Inflammatory macrophage (primary cell): Measurements from ENCODE around the gene TMTC1.

Experiments
- DNase-seq, 2 donors: peaks; one replicate each; pipeline ENCODE4 v3.0.0-alpha.2; 2020 to 2022

Gene TMTC1

GRCh38 chr12:29780084-29780483 is 3.7 kb downstream of the TMTC1 start:
- DNase-seq = no peak

DNA sequence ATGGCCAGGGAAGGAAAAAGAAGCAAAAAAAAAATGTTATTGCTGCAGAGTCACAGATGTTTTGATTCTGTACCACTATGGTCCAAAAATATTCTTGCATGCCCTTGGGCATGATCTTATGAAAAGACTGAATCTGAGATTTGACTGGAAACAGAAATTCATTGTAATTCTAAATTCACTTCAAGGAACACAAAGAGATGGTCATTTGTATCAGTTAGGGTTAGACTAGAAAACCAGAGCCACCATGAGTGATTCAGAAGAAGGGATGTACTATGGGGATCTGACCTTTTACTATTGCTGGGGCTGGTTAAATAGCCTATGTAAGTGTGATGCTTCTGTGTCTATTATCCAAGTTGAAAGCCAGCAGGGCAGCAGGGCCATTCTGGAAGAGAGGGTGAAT is 5.2 kb downstream of the TMTC1 start:
- DNase-seq = no peak

- DNase-seq = no peak
Observed at GRCh38 chr12:29773076-29773475, 10.7 kb downstream of the TMTC1 start.

DNA sequence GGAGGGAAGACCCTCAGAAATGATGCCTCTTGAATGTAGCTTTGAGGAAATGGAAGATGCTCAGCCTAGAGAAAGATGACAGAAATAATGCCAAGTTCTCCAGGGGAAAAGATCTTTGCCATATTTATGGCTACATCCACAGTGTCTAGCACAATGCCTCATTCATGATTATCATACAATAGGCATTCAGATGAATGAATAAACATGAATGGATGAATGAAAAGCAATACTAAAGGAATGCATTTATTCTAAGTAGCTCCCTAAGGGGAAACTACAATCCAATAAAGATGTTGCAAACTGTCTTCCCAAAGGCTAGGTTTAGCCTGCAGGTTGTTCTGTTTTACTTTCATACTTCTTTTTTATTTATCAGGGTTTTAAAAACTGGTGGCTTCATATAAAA is 12.0 kb downstream of the TMTC1 start:
- no peak for DNase-seq

GRCh38 chr12:29771165-29771564 is 12.6 kb downstream of the TMTC1 start:
- DNase-seq = no peak

DNA sequence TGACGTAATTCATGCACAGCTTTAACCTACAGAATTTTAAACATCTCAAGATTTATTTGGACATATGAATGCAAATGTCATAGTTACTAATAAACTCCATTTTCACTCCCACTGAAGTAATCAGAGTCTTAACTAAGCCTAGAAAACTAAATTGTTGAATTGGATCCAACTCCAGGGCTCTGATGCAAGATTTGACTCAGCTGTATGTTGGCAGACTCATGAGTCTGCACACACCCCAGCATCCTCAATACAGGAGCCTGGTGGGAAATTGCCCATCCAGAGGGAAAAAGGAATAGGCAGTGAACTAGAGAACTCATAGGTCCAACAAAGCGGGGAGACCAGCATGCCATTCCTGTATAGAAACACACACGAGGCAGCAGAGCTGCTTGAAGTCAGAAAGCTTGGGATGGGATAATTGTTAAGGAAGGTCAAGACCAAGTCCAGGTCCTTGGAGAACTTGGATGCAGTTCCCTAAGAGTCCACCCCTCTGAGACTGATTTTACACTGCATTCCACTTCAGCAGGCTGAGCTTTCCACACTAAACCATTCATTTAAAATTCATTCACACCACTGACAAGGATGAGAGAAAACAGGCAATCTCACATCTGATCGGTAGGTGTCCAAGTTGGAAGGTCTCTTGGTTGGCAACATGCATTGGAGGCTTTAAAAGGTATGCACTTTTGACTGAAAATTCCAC is 14.4 kb downstream of the TMTC1 start:
- DNase-seq = peak in 1 of 2 donors; percentile 4

DNA sequence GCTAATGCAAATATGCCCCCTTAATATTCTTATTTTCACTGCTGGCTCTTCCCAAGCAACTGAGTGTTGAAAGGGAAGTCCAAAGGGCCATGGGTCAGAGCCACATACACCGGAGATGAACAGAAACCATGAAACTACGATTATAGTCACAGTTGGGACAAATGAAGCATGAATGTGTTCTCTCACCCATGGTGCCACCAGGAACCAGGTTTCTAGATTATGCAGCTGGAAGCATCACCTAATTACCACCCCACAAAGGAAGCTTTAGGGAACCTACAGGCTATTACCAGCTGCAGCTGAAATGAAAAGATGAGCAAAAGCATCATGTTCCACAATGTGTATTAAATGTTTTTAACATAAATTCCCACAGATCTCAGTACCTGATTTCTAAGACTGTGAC is 15.4 kb downstream of the TMTC1 start:
- peak in 1 of 2 donors; percentile 30 for DNase-seq

DNA sequence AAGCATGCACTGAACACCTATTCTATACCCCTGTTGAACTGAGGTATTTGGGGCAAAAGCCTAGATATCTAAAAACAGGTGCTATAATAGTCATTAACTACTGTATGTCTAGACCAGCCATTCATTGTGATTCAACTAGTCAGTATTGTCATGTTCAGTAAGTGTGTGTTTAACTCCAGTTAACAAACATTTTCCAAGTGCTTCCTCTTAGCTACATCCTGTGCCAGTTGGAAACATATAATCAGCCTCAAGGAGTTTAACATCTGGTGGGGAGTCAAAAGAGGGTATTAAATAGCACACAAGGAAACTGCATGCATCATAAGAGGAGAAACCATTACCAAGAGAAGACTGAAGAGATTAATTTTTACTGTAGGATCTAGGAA is 20.4 kb downstream of the TMTC1 start:
- no peak for DNase-seq

GRCh38 chr12:29762637-29763300 is 21.0 kb downstream of the TMTC1 start:
- no peak for DNase-seq

- no peak for DNase-seq
Observed at GRCh38 chr12:29759950-29760349, 23.8 kb downstream of the TMTC1 start.

- DNase-seq = peak in 1 of 2 donors; percentile 19
Observed at GRCh38 chr12:29756741-29757390, 26.9 kb downstream of the TMTC1 start.

GRCh38 chr12:29754235-29755189 is 29.2 kb downstream of the TMTC1 start:
- no peak for DNase-seq

DNA sequence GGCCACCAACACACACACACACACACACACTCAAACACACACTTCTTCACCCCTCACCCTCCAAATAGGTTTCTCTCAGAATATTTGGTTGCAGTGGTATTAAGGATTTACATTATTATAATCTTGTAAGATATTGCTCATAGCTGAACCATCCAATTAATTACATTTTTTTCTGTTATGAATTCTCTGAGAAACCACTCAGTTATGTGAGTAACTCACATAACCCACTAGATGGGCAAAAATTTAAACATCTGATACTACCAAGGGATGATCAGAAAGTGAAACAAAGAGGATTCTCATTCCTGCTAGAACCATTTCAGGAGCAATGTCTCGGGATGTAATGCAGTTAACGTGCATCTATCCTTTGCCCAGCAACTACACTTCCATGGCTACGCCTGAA is 31.6 kb downstream of the TMTC1 start:
- no peak for DNase-seq

GRCh38 chr12:29751676-29752075 is 32.1 kb downstream of the TMTC1 start:
- DNase-seq = no peak

GRCh38 chr12:29750928-29751220 is 32.9 kb downstream of the TMTC1 start:
- DNase-seq = no peak

DNA sequence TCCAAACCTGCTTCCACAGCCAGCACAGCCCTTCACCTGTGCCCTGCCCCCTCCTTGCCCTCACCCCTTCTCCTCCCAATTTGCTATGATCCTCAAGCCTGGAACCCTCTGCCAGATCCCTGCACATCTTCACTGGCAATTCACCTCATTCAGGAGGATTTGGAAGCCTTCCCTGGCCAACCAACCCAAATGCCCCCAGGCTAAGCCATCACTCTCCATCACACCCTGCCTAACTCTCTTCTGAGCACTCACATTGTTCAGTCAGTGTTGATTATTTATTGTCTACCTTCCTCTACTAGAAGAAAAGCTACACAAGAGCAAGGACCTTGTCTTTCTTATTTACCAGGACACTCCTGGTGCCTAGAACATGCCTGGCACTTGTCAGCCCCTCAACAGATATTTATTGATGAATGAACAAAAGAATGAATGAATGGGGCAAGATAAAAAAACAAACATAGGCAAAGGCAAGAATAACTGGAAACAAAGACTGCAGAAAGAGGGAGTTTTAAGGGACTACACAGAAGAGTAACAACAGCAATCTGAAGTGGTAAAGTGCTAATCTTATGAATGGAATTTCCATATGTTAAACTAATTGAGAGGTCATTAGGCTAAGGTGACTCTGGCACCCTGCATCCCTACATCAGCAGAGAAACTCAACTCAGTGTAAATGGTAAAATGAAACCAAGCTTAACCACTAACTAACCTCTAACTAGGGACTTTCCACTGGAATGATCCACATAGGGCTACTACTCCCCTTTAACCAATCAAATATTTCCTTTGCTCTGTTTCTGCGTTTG is 33.4 kb downstream of the TMTC1 start:
- DNase-seq = no peak

DNA sequence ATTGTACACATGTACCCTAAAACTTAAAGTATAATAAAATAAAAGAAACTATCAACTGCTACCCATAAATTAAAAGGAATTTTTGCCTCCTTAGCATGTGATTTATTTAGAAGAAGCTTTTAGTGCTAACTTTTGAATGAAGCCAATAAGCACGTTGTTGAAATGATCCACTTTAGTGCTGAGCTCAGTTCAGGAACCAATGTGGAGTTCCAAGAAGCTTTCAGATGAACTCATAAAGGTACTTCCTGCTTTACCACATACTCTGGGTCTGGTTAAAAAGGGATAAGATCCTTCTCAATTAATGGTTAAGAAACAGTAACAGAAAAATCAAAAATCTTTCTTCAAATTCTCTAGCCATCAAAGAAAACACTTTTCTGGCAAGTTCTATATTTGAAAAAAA is 39.4 kb downstream of the TMTC1 start:
- peak; percentile 8 to 44 for DNase-seq

GRCh38 chr12:29743801-29744200 is 39.9 kb downstream of the TMTC1 start:
- peak; percentile 85 to 95 for DNase-seq

DNA sequence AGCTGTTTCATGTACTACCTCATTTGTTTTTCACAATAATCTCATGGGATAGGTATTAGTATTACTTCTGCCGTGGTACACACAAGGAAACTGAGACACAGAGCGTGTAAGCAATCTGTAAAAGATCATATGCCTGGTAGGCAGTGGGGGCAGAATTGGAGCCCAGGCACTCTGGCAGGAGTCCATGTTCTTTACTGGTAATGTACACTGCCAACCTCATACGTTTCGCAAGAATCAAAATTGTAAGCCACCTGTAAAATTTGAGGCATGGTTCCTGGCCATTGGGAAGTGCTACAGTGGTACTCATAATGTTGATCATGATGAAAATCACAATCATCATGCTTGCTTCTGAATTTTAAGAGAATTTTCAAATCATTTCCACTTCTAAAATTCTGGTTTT is 40.7 kb downstream of the TMTC1 start:
- no peak for DNase-seq

DNA sequence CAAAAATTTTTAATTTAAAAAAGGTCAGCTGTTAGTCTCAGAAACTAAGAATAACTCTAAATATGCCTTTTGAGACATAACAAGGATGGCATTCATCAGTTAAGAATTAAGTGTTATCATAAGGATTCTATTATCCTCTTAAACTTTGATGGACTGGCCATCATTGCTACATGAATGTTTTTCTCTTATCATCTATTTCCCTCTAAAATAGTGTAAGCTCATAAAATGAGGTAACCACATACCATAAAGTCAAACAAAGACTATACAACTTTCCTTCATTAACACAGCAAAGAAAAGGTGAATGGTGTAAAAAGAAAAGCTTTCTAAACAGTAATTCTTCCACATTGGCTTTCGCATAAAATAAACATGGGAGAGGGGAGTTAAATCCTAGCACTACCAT is 41.1 kb downstream of the TMTC1 start:
- no peak for DNase-seq

DNA sequence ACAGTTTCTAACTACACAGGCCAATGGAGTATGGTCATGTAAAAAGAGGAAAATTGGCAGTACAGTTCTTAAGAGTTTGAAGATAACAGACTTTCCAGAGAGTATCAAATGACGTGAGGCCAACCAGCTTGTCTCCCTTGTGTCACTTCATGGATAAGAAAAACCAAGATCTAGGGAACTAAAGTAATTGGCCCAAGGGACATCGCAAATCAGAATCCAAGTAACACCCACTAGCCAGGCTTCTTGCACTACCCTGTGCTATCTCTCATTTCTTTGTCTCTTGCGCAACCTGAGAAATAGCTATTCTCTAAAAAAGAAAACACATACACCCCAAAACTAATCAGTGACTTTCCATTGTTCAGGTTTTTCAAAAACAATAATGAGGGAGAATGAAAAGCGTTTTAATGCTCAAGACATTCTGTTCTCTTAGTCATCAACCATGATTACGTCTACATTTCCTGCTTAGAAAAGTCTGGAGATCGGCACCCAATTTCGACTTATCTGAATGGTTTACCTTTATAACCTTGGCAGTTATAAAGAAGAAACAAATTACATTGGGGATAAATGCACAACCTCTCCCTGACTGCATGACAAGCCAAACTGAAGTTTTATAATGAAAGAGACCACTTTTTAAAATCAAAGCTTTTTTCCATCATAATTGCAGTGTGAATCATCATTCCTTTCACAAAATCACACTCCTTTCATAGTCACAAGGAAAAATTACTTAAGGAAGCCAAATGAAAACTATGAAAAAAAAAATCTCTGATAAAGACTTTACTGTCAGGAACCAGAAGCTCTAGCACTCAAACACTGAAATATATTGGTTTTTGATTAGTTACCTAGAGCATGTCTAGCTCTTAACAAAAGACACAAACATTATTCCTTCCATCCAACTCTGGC is 42.1 kb downstream of the TMTC1 start:
- no peak for DNase-seq
